GM19240 (cell line): ENCODE measurements around the gene MIER1.
"Not testable (repeated sequence)": the region's sequence is repeated elsewhere in the genome, so short reads cannot be mapped to it uniquely, and the experiment has no call there.

Experiments used
- DNase-seq: peaks from one replicate; pipeline ENCODE4 v3.0.0; 2011; ENCODE audit warnings: low spot score; ENCODE audit not compliant: insufficient read length

Gene MIER1

GRCh38 chr1:66937529-66938234, 12.9 kb downstream of the MIER1 start:
- no peak for DNase-seq

- DNase-seq, result no peak
Measured at GRCh38 chr1:66938613-66939012, 13.8 kb downstream of the MIER1 start.

GRCh38 chr1:66940981-66941380, 16.2 kb downstream of the MIER1 start:
- DNase-seq, result no peak

GRCh38 chr1:66943361-66943969, 18.7 kb downstream of the MIER1 start:
- no peak for DNase-seq

GRCh38 chr1:66944330-66945274, 19.8 kb downstream of the MIER1 start:
- DNase-seq, result no peak

- no peak for DNase-seq
Measured at GRCh38 chr1:66945316-66945715, 20.5 kb downstream of the MIER1 start.

- no peak for DNase-seq
Measured at GRCh38 chr1:66947267-66947666, 22.5 kb downstream of the MIER1 start.

GRCh38 chr1:66951513-66951912, 26.7 kb downstream of the MIER1 start:
- DNase-seq, result no peak

- DNase-seq, result no peak
Measured at GRCh38 chr1:66954208-66954607, 29.4 kb downstream of the MIER1 start.

- DNase-seq, result no peak
Measured at GRCh38 chr1:66957938-66958337, 33.1 kb downstream of the MIER1 start.

- DNase-seq, result not testable (repeated sequence)
Measured at GRCh38 chr1:66966188-66966873, 41.5 kb downstream of the MIER1 start.

GRCh38 chr1:66968574-66968973, 43.8 kb downstream of the MIER1 start:
- no peak for DNase-seq

- no peak for DNase-seq
Measured at GRCh38 chr1:66978201-66978600, 53.4 kb downstream of the MIER1 start.

- not testable (repeated sequence) for DNase-seq
Measured at GRCh38 chr1:66979621-66980020, 54.8 kb downstream of the MIER1 start.

- DNase-seq, result no peak
Measured at GRCh38 chr1:66980745-66981367, 56.1 kb downstream of the MIER1 start.

GRCh38 chr1:66981679-66982078, 56.9 kb downstream of the MIER1 start:
- no peak for DNase-seq

- DNase-seq, result no peak
Measured at GRCh38 chr1:66982561-66983260, 57.9 kb downstream of the MIER1 start.

- peak; percentile 8 for DNase-seq
Measured at GRCh38 chr1:66984491-66984890, 59.7 kb downstream of the MIER1 start.

GRCh38 chr1:66985835-66986234, 61.0 kb downstream of the MIER1 start:
- DNase-seq, result no peak

- DNase-seq, result no peak
Measured at GRCh38 chr1:66993076-66993475, 68.3 kb downstream of the MIER1 start.
